GM13976 (cell line): ENCODE data around the gene TPCN2.

ENCODE experiments used
- DNase-seq: peaks from one replicate; pipeline ENCODE4 v3.0.0; 2012; ENCODE audit warnings: low spot score
- CTCF ChIP-seq: IDR thresholded peaks from 2 replicates; pipeline ENCODE4 v1.5.1; 2012; ENCODE audit warnings: borderline replicate concordance, mild to moderate bottlenecking; ENCODE audit not compliant: insufficient read depth; ENCODE audit errors: extremely low read depth, missing control alignments, control extremely low read depth
- in situ Hi-C: fragments of 300-500 bp; cut with MboI; formaldehyde crosslinking; loops from one replicate; pipeline ENCODE4 v1.12.0; 2022; ENCODE audit warnings: low sequenced_read_pairs, mixed read lengths, inconsistent platforms; ENCODE audit not compliant: unreplicated experiment

The TPCN2 gene

DNA sequence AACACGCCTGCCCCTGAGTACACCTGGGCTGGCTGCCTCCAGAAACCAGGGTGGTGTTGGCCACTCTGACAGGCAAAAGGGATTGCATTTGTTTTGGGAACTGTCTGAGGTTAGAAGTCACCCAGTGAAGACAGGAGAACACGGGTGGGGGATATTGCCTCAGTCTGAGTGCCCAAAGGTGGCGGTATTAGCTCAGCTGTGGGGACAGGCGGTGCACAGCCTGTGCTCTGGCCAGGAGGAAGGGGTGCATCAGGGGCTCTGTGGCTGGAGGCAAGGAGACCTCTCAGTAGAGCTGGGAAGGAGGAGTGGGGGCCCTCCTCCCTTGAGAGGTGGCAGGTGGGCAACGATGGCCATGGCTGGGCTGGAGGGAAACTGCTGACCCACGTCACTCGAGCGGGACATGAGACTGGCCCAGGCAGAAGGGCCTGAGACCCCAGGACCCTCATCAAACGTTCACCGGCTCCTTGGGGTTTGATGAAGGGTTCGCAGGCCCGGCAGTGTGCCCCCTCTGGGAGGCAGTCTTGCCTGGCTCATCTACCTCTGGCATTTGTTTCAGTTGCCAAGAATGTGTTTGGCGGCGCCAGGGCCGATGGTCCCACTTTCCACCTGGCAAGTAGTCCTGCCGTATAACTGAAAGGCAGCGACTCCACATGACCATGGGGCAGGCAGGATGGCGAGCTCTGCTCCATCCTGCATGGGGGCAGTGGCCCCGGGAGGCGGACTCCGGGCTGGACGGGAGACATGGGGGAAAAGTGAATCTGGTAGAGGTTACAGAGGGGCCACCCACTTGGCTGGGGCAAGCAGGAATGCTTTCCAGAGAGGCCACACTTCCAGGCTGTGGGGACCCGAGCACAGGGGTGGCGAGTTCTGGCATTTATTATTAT is 54.2 kb downstream of the TPCN2 start:
- no peak for TF ChIP-seq CTCF
- in situ Hi-C loops, result loop anchor here (10.0 to 25.0 kb wide), 2 partner anchors 184 to 542 kb away; partner anchors contain the start of genes CCND1 and MYEOV

GRCh38 chr11:69104212-69104855 is 55.6 kb downstream of the TPCN2 start:
- in situ Hi-C loops, result loop anchor here (10.0 to 25.0 kb wide), 2 partner anchors 183 to 540 kb away; partner anchors contain the start of genes CCND1 and MYEOV

More for the DNA sequence above, 54.2 kb downstream of the TPCN2 start:
- DNase-seq, result peak; percentile 71

GRCh38 chr11:69104856-69105395 is 56.2 kb downstream of the TPCN2 start:
- DNase-seq, result no peak
- no peak for TF ChIP-seq CTCF
- in situ Hi-C loops, result loop anchor here (10.0 to 25.0 kb wide), 2 partner anchors 182 to 540 kb away; partner anchors contain the start of genes CCND1 and MYEOV

More at GRCh38 chr11:69104212-69104855, 55.6 kb downstream of the TPCN2 start:
- TF ChIP-seq CTCF, result no peak
- no peak for DNase-seq

- no peak for DNase-seq
- TF ChIP-seq CTCF, result no peak
- in situ Hi-C loops, result loop anchor here (10.0 to 25.0 kb wide), 2 partner anchors 182 to 539 kb away; partner anchors contain the start of genes CCND1 and MYEOV
Observed at GRCh38 chr11:69105461-69106030, 56.8 kb downstream of the TPCN2 start.

DNA sequence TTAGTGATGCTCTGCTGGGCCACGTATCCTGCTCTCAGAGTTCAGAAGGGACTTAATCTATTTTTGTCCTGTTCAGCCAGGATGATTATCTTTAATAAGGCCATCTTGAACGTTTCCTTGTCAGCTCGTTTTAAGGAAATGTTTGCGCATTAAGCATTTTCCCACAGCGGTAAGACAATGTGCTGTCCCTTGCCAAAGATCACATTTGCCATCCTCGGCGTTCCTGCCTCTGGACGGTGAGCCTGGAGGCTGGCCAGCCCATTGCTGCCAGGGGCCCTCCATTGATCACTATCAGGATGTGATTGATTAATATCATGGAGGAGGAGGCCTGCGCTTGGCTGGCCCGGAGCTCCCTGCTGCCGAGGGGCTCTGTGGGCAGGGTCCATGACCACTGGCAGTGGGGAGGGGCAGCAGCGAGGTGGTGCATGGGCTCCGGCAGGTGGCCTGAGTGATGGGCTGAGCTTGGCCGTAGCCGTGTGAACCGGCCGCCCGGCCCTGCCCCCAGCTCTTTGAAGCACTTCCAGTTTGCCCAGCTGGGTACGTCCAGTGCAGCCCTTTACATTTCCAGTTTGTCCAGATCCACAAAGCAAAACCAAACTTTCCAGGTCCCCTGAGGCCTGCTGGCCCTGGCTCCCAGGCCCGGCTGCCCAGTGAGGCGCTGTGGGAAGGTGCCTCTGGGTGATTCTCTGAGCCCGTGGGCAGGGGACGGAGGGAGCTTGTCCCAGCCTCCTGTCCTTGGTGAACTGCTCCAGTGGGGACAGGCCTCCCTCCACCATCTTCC is 57.5 kb downstream of the TPCN2 start:
- in situ Hi-C loops, result loop anchor here (10.0 to 25.0 kb wide), 2 partner anchors 181 to 539 kb away; partner anchors contain the start of genes CCND1 and MYEOV
- no peak for TF ChIP-seq CTCF
- no peak for DNase-seq
